T-helper 2 cell treated with Interferon-gamma antibody and Interleukin-4, amounts not matched to agents 5 μg/mL and 100 μg/mL, for 36 hours (primary cell): ENCODE measurements around the gene LRCH4.

Experiments
- DNase-seq: peaks from one replicate; pipeline ENCODE4 v3.0.0; 2021; ENCODE audit warnings: low spot score
- H3K27ac Mint-ChIP-seq: one replicate; pipeline ENCODE4 v1.8.0; 2021; ENCODE audit warnings: mild to moderate bottlenecking, mixed read lengths
- H3K27me3 Mint-ChIP-seq: one replicate; pipeline ENCODE4 v1.8.0; 2021; ENCODE audit warnings: low read depth, mixed read lengths
- H3K36me3 Mint-ChIP-seq: one replicate; pipeline ENCODE4 v1.8.0; 2021; ENCODE audit warnings: low read depth, mixed read lengths
- H3K4me1 Mint-ChIP-seq: one replicate; pipeline ENCODE4 v1.8.0; 2021; ENCODE audit warnings: low read depth, mixed read lengths
- H3K4me3 Mint-ChIP-seq: one replicate; pipeline ENCODE4 v1.8.0; 2022; ENCODE audit warnings: mild to moderate bottlenecking, moderate library complexity, mixed read lengths
- H3K9me3 Mint-ChIP-seq: one replicate; pipeline ENCODE4 v1.8.0; 2021; ENCODE audit warnings: mixed read lengths

The LRCH4 gene

GRCh38 chr7:100613412-100614175 is 27.7 kb upstream of the LRCH4 start:
- Mint-ChIP-seq H3K36me3 (peaks cover 17% of the 10 kb centered on the region), H3K27ac (peak overlapping the region; percentile 1), H3K4me3 (peak overlapping the region; percentile 68), H3K27me3 (no peaks in the 10 kb centered on the region), H3K9me3 (no peaks in the 10 kb centered on the region), H3K4me1 (peaks cover 10% of the 10 kb centered on the region)
- DNase-seq, result no peak

- Mint-ChIP-seq H3K4me1 (peaks cover 10% of the 10 kb centered on the region), H3K36me3 (peaks cover 17% of the 10 kb centered on the region), H3K27me3 (no peaks in the 10 kb centered on the region), H3K4me3 (peak overlapping the region; percentile 96), H3K27ac (peak overlapping the region; percentile 20), H3K9me3 (no peaks in the 10 kb centered on the region)
- no peak for DNase-seq
These were observed 26.9 kb upstream of the LRCH4 start for GRCh38 chr7:100612730-100613390.

GRCh38 chr7:100611983-100612729 is 26.2 kb upstream of the LRCH4 start, which contains the start of gene MOSPD3:
TSS of gene MOSPD3 (plus strand) at chr7:100612540. CDS start at chr7:100612792, 252 bp downstream.
- Mint-ChIP-seq H3K27ac (peak within 1 kb of the TSS; percentile 100), H3K27me3 (no peaks in the 10 kb centered on the region), H3K4me1 (peaks cover 10% of the 10 kb centered on the region), H3K36me3 (peaks cover 17% of the 10 kb centered on the region), H3K9me3 (no peaks in the 10 kb centered on the region), H3K4me3 (peak within 1 kb of the TSS; percentile 96)
- DNase-seq, result peak; percentile 98

- Mint-ChIP-seq H3K27ac (no peak overlapping the region), H3K27me3 (no peaks in the 10 kb centered on the region), H3K4me3 (peak overlapping the region; percentile 2), H3K9me3 (no peaks in the 10 kb centered on the region), H3K36me3 (peaks cover 8% of the 10 kb centered on the region), H3K4me1 (peaks cover 17% of the 10 kb centered on the region)
- DNase-seq, result no peak
These were observed 24.0 kb upstream of the LRCH4 start for GRCh38 chr7:100609958-100610357.

- no peaks in the 10 kb centered on the region for H3K36me3 Mint-ChIP-seq
- DNase-seq, result no peak
- no peaks in the 10 kb centered on the region for H3K27me3 Mint-ChIP-seq
- H3K9me3 Mint-ChIP-seq, result no peaks in the 10 kb centered on the region
- H3K27ac Mint-ChIP-seq, result no peak overlapping the region
- peaks cover 12% of the 10 kb centered on the region for H3K4me1 Mint-ChIP-seq
- no peak overlapping the region for H3K4me3 Mint-ChIP-seq
These were observed 21.2 kb upstream of the LRCH4 start for GRCh38 chr7:100607111-100607510.

GRCh38 chr7:100606313-100606712 is 20.4 kb upstream of the LRCH4 start:
- no peak for DNase-seq
- Mint-ChIP-seq H3K36me3 (no peaks in the 10 kb centered on the region), H3K4me3 (peak overlapping the region; percentile 91), H3K27me3 (no peaks in the 10 kb centered on the region), H3K27ac (no peak overlapping the region), H3K4me1 (peaks cover 12% of the 10 kb centered on the region), H3K9me3 (no peaks in the 10 kb centered on the region)

GRCh38 chr7:100604976-100605911 is 19.3 kb upstream of the LRCH4 start:
- Mint-ChIP-seq H3K27me3 (no peaks in the 10 kb centered on the region), H3K27ac (peak overlapping the region; percentile 75), H3K4me1 (peaks cover 12% of the 10 kb centered on the region), H3K9me3 (no peaks in the 10 kb centered on the region), H3K36me3 (no peaks in the 10 kb centered on the region), H3K4me3 (peak overlapping the region; percentile 91)
- peak; percentile 60 for DNase-seq

GRCh38 chr7:100604028-100604975 is 18.4 kb upstream of the LRCH4 start:
- Mint-ChIP-seq H3K4me3 (peak overlapping the region; percentile 91), H3K36me3 (no peaks in the 10 kb centered on the region), H3K4me1 (peaks cover 12% of the 10 kb centered on the region), H3K27ac (peak overlapping the region; percentile 88), H3K9me3 (no peaks in the 10 kb centered on the region), H3K27me3 (no peaks in the 10 kb centered on the region)
- DNase-seq, result peak; percentile 80

GRCh38 chr7:100603726-100604027 is 17.7 kb upstream of the LRCH4 start:
- Mint-ChIP-seq H3K27ac (peak overlapping the region; percentile 88), H3K4me1 (peaks cover 12% of the 10 kb centered on the region), H3K4me3 (peak overlapping the region; percentile 87), H3K27me3 (no peaks in the 10 kb centered on the region), H3K36me3 (no peaks in the 10 kb centered on the region), H3K9me3 (no peaks in the 10 kb centered on the region)
- no peak for DNase-seq

GRCh38 chr7:100602889-100603725 is 17.2 kb upstream of the LRCH4 start:
- peak overlapping the region; percentile 87 for H3K4me3 Mint-ChIP-seq
- no peak overlapping the region for H3K27ac Mint-ChIP-seq
- no peaks in the 10 kb centered on the region for H3K27me3 Mint-ChIP-seq
- no peaks in the 10 kb centered on the region for H3K36me3 Mint-ChIP-seq
- no peaks in the 10 kb centered on the region for H3K9me3 Mint-ChIP-seq
- H3K4me1 Mint-ChIP-seq, result peaks cover 16% of the 10 kb centered on the region
- DNase-seq, result no peak

GRCh38 chr7:100600730-100601038 is 14.8 kb upstream of the LRCH4 start:
- DNase-seq, result no peak
- Mint-ChIP-seq H3K4me3 (no peak overlapping the region), H3K27ac (no peak overlapping the region), H3K36me3 (no peaks in the 10 kb centered on the region), H3K27me3 (no peaks in the 10 kb centered on the region), H3K4me1 (peaks cover 13% of the 10 kb centered on the region), H3K9me3 (no peaks in the 10 kb centered on the region)
